ENCODE measurements around the gene S100A9.
"Not testable (repeated sequence)": the region's sequence is repeated elsewhere in the genome, so short reads cannot be mapped to it uniquely, and the experiment has no call there.

The S100A9 gene

GRCh38 chr1:153390938-153391710 lies 33.5 kb downstream of the S100A9 start, which contains the start of gene S100A8:
Gene S100A8, minus strand, starts transcription at chr1:153391073. Its CDS starts 538 bp downstream, at chr1:153390535.
- no peak for DNase-seq

- DNase-seq = no peak
Measured at GRCh38 chr1:153392258-153392657, 34.6 kb downstream of the S100A9 start.

- DNase-seq = no peak
Measured at GRCh38 chr1:153392822-153393221, 35.2 kb downstream of the S100A9 start.

- no peak for DNase-seq
Measured at GRCh38 chr1:153393926-153394325, 36.3 kb downstream of the S100A9 start.

GRCh38 chr1:153394391-153394790 lies 36.7 kb downstream of the S100A9 start:
- no peak for DNase-seq

GRCh38 chr1:153395136-153395685 lies 37.6 kb downstream of the S100A9 start:
- no peak for DNase-seq

- DNase-seq = no peak
Measured at GRCh38 chr1:153395776-153396175, 38.1 kb downstream of the S100A9 start.

- no peak for DNase-seq
Measured at GRCh38 chr1:153396461-153396860, 38.8 kb downstream of the S100A9 start.

- DNase-seq = no peak
Measured at GRCh38 chr1:153397051-153397923, 39.6 kb downstream of the S100A9 start.

GRCh38 chr1:153397924-153398651 lies 40.4 kb downstream of the S100A9 start:
- DNase-seq = no peak

- DNase-seq = no peak
Measured at GRCh38 chr1:153399401-153400055, 41.9 kb downstream of the S100A9 start.

- no peak for DNase-seq
Measured at GRCh38 chr1:153400244-153400643, 42.6 kb downstream of the S100A9 start.

- no peak for DNase-seq
Measured at GRCh38 chr1:153401461-153401860, 43.8 kb downstream of the S100A9 start.

GRCh38 chr1:153402226-153402625 lies 44.6 kb downstream of the S100A9 start:
- DNase-seq = no peak

- DNase-seq = no peak
Measured at GRCh38 chr1:153403421-153404085, 45.9 kb downstream of the S100A9 start.

- DNase-seq = no peak
Measured at GRCh38 chr1:153404086-153404635, 46.5 kb downstream of the S100A9 start.

- no peak for DNase-seq
Measured at GRCh38 chr1:153404768-153405167, 47.1 kb downstream of the S100A9 start.

GRCh38 chr1:153405825-153406599 lies 48.4 kb downstream of the S100A9 start:
- not testable (repeated sequence) for DNase-seq

GRCh38 chr1:153407274-153407673 lies 49.6 kb downstream of the S100A9 start:
- DNase-seq = not testable (repeated sequence)
